Measurements from ENCODE around the gene WNT9A. TPM values are rescaled to one million over a fixed set of nuclear protein-coding genes. Genes with fewer than 3 reads are reported as not detected.

The WNT9A gene
- total RNA-seq, 2 donors from 2014 or later, result 1.2 to 7.9 TPM

DNA sequence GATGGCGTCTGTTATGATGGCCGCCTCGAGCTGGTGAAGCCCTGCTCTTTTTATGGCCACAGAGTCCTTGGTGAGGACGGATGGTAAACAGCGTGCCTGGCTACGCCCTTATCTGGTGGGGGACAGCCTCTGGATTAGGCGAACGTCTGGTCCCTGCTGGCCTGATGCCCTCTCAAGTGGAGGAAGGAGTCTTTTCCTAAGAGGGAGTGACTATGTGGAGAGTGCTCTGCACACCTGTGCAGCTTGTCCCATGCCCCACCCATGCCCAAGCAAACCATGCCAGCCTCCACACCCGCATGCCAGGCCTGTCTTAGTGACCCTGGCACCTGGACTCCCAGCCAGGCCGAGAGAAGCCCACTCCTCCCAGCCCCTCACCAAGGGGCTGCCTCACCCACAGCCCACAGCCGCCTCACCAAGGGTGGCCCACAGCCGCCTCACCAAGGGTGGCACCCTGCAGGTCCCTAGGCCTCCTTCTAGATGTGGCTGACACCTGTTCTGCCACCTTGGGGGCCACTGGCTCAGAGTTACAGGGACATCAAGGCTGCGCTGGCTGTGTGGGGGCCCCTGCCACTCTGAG, 40.2 kb downstream of the WNT9A start:
- no peak for ATAC-seq (ENCODE audit: insufficient number of reproducible peaks, low FRiP score, low read depth)
- H3K27me3 ChIP-seq (replicated peaks; ENCODE audit: insufficient read depth), result no peaks in the 10 kb centered on the region
- H3K27ac ChIP-seq, result no peak overlapping the region
- H3K36me3 ChIP-seq, result no peaks in the 10 kb centered on the region
- H3K9me3 ChIP-seq, result no peaks in the 10 kb centered on the region
- no peaks in the 10 kb centered on the region for H3K4me1 ChIP-seq (ENCODE audit: control insufficient read depth in 1 of 2, low read depth in 2 of 2)
- H3K4me3 ChIP-seq, result no peak overlapping the region
- TF ChIP-seq CTCF (IDR thresholded peaks at IDR 0.05), result no peak
- DNase-seq (ENCODE audit: low spot score), result no peak

DNA sequence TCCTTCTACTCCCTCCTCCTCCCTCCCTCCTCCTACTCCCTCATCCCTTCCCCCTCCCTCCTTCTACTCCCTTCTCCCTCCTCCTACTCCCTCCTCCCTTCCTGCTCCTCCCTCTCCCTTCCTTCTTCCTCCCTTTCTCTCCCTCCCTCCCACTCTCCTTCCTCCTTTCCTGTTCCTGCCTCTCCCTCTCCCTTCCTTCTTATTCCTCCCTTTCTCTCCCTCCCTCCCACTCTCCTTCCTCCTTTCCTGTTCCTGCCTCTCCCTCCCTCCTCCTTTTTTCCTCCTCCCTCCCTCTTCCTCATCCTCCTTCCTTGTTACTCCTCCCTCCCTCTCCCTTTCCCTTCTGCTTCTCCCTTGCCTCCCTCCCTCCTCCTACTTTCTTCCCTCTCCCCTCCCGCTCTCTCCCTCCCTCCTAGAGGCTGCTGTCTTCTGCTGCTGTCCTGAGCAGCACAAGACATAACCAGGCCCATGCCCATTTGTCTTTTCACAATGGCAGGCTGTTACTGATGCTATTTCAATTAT, 41.1 kb downstream of the WNT9A start:
- DNase-seq (ENCODE audit: low spot score) (no peak), ATAC-seq (ENCODE audit: insufficient number of reproducible peaks, low FRiP score, low read depth) (no peak)
- no peaks in the 10 kb centered on the region for H3K4me1 ChIP-seq (ENCODE audit: control insufficient read depth in 1 of 2, low read depth in 2 of 2)
- no peak for TF ChIP-seq CTCF (IDR thresholded peaks at IDR 0.05)
- no peak overlapping the region for H3K27ac ChIP-seq
- H3K27me3 ChIP-seq (replicated peaks; ENCODE audit: insufficient read depth), result no peaks in the 10 kb centered on the region
- no peaks in the 10 kb centered on the region for H3K36me3 ChIP-seq
- H3K4me3 ChIP-seq, result no peak overlapping the region
- H3K9me3 ChIP-seq, result no peaks in the 10 kb centered on the region

- H3K27me3 ChIP-seq (replicated peaks; ENCODE audit: insufficient read depth), result no peaks in the 10 kb centered on the region
- no peak for DNase-seq (ENCODE audit: low spot score)
- ATAC-seq (ENCODE audit: insufficient number of reproducible peaks, low FRiP score, low read depth), result no peak
- no peak for TF ChIP-seq CTCF (IDR thresholded peaks at IDR 0.05)
- H3K9me3 ChIP-seq, result no peaks in the 10 kb centered on the region
- no peaks in the 10 kb centered on the region for H3K36me3 ChIP-seq
- no peak overlapping the region for H3K27ac ChIP-seq
- H3K4me3 ChIP-seq, result no peak overlapping the region
- no peaks in the 10 kb centered on the region for H3K4me1 ChIP-seq (ENCODE audit: control insufficient read depth in 1 of 2, low read depth in 2 of 2)
These were observed 41.9 kb downstream of the WNT9A start for GRCh38 chr1:227905573-227906487.

- TF ChIP-seq CTCF (IDR thresholded peaks at IDR 0.05), result no peak
- no peak for ATAC-seq (ENCODE audit: insufficient number of reproducible peaks, low FRiP score, low read depth)
These were observed 43.0 kb downstream of the WNT9A start for GRCh38 chr1:227904541-227905335.

More at GRCh38 chr1:227904541-227905335, 43.0 kb downstream of the WNT9A start:
- Histone ChIP-seq H3K4me1 (ENCODE audit: control insufficient read depth in 1 of 2, low read depth in 2 of 2) (no peaks in the 10 kb centered on the region), H3K9me3 (no peaks in the 10 kb centered on the region), H3K27me3 (replicated peaks; ENCODE audit: insufficient read depth) (no peaks in the 10 kb centered on the region), H3K4me3 (no peak overlapping the region), H3K27ac (no peak overlapping the region), H3K36me3 (no peaks in the 10 kb centered on the region)
- DNase-seq (ENCODE audit: low spot score), result no peak
